DOHH2 (cell line): ENCODE data around the gene SIRT6.

Experiments used
- CTCF ChIP-seq: fragments of 200-600 bp; sonication (generic); IDR thresholded peaks from one replicate; pipeline ENCODE4 v1.5.1; 2014; ENCODE audit warnings: antibody characterized with exemption, mild to moderate bottlenecking, low read depth, low read length; ENCODE audit not compliant: poor library complexity, severe bottlenecking
- EZH2phosphoT487 ChIP-seq: fragments of 200-600 bp; sonication (generic); IDR thresholded peaks from 2 replicates; pipeline ENCODE4 v1.6.1; 2017; ENCODE audit warnings: borderline replicate concordance, mild to moderate bottlenecking, antibody characterized with exemption, low read length, moderate library complexity, mixed read lengths

- TF ChIP-seq CTCF (no peak), EZH2phosphoT487 (no peak)
Observed at GRCh38 chr19:4136680-4137088, 45.7 kb downstream of the SIRT6 start.
